OCI-M1 (cell line): Measurements from ENCODE around the gene WDR5.

ENCODE experiments used
- DNase-seq: peaks from one replicate; lab custom pipeline; 2025; lab: John Stamatoyannopoulos, UW

WDR5 gene

GRCh38 chr9:134208981-134209725 is 73.3 kb downstream of the WDR5 start:
- no peak for DNase-seq
